VCaP (cell line): ENCODE measurements around the gene FAR1.

ENCODE experiments used
- H3K27ac ChIP-seq: fragments of 450-650 bp; 2 replicates; pipeline ENCODE4 v1.5.1; 2017
- TF ChIP-seq, protein P1 (sequence below): fragments of 450-650 bp; conservative IDR thresholded peaks from 2 replicates; pipeline ENCODE4 v1.5.1; 2017; ENCODE audit warnings: mild to moderate bottlenecking, moderate library complexity

Gene FAR1

DNA sequence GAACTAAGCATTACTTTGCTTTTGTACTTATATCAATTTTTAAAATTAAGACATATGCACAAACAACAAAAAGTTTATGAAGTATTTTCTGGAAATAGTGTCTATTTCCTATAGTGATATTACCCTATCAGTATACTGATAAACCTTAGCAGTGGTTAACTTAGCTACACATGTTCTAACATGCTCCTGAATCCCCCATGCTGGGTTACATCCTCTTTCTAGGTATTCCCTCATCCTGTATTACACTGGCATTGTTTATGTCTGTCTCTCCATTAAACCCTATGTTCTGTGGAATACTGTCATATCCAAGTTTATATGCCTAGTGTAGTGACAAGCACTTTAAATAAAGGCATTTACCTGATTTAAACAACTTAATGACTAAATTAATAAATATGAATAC lies 1.8 kb upstream of the FAR1 start:
- TF ChIP-seq, protein P1, sequence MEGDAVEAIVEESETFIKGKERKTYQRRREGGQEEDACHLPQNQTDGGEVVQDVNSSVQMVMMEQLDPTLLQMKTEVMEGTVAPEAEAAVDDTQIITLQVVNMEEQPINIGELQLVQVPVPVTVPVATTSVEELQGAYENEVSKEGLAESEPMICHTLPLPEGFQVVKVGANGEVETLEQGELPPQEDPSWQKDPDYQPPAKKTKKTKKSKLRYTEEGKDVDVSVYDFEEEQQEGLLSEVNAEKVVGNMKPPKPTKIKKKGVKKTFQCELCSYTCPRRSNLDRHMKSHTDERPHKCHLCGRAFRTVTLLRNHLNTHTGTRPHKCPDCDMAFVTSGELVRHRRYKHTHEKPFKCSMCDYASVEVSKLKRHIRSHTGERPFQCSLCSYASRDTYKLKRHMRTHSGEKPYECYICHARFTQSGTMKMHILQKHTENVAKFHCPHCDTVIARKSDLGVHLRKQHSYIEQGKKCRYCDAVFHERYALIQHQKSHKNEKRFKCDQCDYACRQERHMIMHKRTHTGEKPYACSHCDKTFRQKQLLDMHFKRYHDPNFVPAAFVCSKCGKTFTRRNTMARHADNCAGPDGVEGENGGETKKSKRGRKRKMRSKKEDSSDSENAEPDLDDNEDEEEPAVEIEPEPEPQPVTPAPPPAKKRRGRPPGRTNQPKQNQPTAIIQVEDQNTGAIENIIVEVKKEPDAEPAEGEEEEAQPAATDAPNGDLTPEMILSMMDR = no peak
- H3K27ac ChIP-seq = no peak overlapping the region

DNA sequence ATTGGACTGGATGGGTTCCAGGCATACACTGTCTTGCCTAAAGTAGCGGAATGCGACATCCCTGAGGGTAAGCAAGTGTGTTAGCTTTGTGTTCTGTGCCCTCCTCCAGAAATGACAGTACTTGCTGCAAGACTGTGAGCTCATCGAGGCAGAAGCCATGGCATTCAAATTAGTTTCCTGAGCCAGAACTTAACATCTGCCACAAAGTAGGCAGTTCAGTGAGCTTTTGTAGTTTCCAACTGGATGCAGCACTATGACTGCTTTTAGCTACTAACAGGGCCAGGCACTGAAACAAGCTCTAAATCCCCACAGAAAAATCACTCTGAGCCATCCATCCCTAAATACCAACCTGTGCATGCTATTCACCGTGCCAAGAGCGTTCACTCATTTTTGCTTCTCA lies 1.2 kb upstream of the FAR1 start:
- H3K27ac ChIP-seq = peak overlapping the region; percentile 84
- TF ChIP-seq, protein P1 = no peak

DNA sequence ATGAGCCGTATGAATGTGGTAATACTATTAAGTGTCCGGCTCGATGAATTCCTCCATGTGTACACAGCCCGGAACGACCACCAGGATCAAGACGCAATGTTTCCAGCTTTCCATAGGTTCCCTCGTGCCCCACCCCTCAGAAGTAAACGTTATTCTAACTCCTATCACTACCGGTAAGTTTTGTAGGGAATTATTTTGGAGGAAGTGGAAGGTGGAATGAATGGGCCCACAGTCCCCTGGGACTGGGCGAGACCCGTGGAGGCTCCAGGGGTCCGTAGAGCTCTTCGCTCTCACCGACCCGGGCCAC lies 720 bp upstream of the FAR1 start:
- peak overlapping the region; percentile 84 for H3K27ac ChIP-seq
- TF ChIP-seq, protein P1 = no peak

DNA sequence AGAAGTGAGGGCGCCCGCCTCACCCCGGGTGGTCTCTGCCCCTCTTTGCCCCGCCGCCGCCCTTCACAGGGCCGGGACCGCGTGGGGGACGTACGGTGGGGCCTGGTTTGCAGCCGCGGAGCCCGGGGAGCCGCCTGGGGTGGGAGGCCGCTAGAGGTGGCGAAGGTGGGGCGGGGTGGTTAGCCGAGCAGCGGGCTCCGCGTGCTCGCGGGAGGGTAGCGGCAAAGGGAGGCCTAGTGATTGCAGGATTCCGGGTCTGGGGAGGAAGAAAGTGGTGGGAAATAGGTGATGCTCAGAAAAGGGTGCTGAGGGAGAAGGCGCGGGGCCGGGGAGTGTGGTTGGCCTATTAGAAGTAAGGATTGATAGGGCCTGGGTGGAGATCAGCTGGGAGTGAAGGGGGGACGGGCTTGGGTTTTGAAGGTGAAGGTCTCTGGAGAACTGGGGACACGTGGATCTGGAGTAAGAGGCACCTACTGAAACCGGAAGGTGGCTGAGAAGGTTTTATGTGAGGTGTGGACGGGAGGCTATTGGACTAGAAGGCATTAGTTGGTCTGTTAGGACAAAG lies 571 bp downstream of the FAR1 start:
- TF ChIP-seq, protein P1 = no peak
- peak overlapping the region; percentile 84 for H3K27ac ChIP-seq

DNA sequence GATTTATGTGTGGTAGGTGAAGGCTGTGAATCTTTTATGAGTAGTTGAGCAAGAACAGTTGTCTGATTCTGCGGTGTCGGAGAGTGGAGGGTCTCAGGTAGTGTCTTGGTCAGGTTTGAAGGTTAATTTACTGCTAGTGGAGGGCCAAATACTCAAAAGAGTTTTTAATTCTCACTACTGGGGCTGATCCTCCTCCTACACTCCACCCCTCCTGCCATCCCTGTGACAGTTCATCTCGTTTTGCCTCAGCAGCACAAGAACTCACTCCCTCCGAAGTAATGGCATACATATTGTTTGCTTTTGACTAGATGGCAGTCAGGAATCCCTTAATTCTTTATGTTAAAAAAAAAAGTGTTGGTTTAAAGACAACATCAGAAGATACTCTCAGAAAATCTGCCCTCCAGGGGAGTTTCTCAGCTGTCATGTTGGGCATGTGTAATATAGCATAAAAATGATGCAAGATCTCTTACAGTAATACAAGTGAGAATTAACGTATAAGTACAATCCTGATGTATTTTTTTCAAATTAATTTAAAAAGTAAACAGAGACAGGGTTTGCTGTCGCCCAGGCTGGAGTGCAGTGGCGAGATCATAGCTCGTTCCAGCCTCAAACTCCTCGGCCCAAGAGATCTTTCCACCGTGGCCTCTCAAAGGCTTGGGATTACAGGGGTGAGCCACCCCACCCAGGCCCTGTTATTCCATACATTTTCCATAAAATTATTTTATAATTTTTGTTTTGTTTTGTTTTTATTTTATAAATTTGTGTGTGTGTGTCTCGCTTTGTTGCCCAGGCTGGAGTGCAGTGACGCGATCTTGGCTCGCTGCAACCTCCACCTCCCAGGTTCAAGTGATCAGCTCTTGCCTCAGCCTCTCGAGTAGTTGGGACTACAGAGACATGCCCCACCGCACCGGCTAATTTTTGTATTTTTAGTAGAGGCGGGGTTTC lies 1.3 kb downstream of the FAR1 start:
- TF ChIP-seq, protein P1 = no peak
- H3K27ac ChIP-seq = peak overlapping the region; percentile 84

DNA sequence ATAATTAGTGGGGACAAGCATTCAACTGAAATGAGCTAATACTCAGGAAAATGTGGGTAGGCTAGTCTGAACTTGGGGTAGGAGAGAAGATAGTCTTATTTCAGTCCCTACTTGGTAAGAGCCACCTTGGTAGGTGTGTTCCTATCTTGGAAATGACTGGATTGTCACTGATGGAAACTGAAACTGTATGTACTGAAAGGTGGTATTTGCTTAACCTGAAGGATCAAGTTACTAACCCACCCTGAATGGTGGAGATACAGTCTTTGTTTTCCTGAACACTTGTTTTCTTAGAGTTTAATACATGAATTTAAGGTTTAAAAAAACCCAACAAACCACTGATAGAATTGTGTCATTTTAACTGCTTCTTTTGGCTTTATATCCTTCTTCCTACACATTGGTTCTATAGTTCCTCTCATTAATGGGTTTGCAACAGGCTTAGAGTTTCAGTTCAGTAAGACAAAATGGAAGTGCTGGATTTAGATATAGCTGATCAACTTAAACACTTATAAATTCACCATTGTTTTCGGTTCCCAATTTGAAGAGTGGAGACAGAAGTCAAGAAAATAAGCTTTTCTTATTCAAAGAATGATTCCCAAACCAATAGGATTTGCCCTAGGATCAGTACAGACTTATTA lies 4.2 kb downstream of the FAR1 start:
- no peak overlapping the region for H3K27ac ChIP-seq
- TF ChIP-seq, protein P1 = no peak

DNA sequence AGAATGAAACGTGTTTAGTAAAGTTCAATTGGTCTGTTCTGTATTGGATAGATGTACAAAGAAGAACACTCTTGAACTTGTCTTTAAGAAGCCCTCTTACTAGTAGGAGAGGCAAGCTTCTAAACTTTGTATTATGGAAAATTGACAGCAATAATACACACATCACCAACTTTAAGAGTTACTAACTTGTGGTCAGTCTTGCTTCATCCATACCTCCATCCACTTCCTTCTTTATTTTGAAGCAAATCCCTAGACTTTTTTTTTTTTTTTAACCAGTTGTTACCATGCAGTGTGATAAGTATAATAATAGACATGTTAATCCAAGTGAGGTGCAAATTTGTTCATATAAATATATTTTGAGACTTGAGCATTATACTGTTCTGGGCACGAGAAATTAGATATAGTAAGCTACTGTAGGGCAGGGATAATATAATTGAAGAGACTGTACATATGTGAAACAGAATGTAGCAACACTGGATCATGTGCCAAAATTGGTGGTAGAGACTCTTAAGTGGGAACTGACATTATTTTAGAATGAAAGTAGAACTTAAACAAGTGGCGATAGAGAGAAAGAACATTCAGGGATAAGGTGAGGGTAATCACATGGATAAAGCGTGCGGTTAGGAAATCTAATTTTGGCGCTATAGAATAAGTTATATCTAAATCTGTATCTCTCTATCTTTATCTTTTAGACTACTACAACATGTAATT lies 6.5 kb downstream of the FAR1 start:
- no peak overlapping the region for H3K27ac ChIP-seq
- TF ChIP-seq, protein P1 = no peak
